ENCODE measurements around the gene ICAM1.
"Not testable (repeated sequence)": the region's sequence is repeated elsewhere in the genome, so short reads cannot be mapped to it uniquely, and the experiment has no call there.

GRCh38 chr19:10282043-10282442 is 11.1 kb downstream of the ICAM1 start:
- not testable (repeated sequence) for TF ChIP-seq CTCF, POLR2A (IDR thresholded peaks at IDR 0.05)

All from uterus (tissue), 2 donors.